GM12878 (cell line): Measurements from ENCODE around the gene MICAL3.

Source experiments
- CHD4 ChIP-seq: fragments of 200-600 bp; sonication (generic); IDR thresholded peaks from 2 replicates; pipeline ENCODE4 v1.6.1; 2016; ENCODE audit warnings: mild to moderate bottlenecking
- MTA3 ChIP-seq: IDR thresholded peaks from 2 replicates; pipeline ENCODE4 v1.6.1; 2012; ENCODE audit warnings: low read length, inconsistent platforms, borderline replicate concordance
- PKNOX1 ChIP-seq: fragments of 450-650 bp; IDR thresholded peaks from 2 replicates; pipeline ENCODE4 v1.6.1; 2016; ENCODE audit warnings: mild to moderate bottlenecking
- RAD21 ChIP-seq: IDR thresholded peaks from 2 replicates; pipeline ENCODE4 v1.6.1; 2011; ENCODE audit warnings: mild to moderate bottlenecking, low read depth, low read length, moderate library complexity; ENCODE audit not compliant: insufficient read depth
- RB1 ChIP-seq: fragments of 450-650 bp; formaldehyde crosslinking; IDR thresholded peaks from 2 replicates; pipeline ENCODE4 v1.6.1; 2017; ENCODE audit warnings: mild to moderate bottlenecking, borderline replicate concordance

GRCh38 chr22:18005201-18005926, 19.0 kb downstream of the MICAL3 start:
- TF ChIP-seq RAD21 = no peak
- no peak for TF ChIP-seq PKNOX1
- no peak for TF ChIP-seq MTA3
- no peak for TF ChIP-seq RB1
- TF ChIP-seq CHD4 = no peak
